ENCODE data around the gene MARCHF3. TPM values are rescaled to one million over a fixed set of nuclear protein-coding genes. Genes with fewer than 3 reads are reported as not detected.

MARCHF3 gene
- total and polyA plus RNA-seq, 3 experiments from 2014 or later: 1.9 to 2.9 (median 2.5) TPM

- H3K36me3 Mint-ChIP-seq: no peaks in the 10 kb centered on the region
- no peaks in the 10 kb centered on the region for H3K27me3 Mint-ChIP-seq
- Histone ChIP-seq H3K27ac (ENCODE audit: low read depth, low read length) (no peak overlapping the region), H3K4me3 (ENCODE audit: low read length) (no peak overlapping the region), H3K9me3 (ENCODE audit: low read length) (no peaks in the 10 kb centered on the region), H3K36me3 (ENCODE audit: insufficient read depth, low read length) (no peaks in the 10 kb centered on the region), H3K4me1 (ENCODE audit: insufficient read depth, low read length) (no peaks in the 10 kb centered on the region), H3K27me3 (ENCODE audit: insufficient read depth, low read length, poor library complexity, severe bottlenecking) (no peaks in the 10 kb centered on the region)
- no peak for DNase-seq
- CTCF ChIA-PET: interaction anchor here (1.2 kb wide), 1 partner anchor 21 kb away, joined by 3 read pairs; no protein-coding TSS in a partner anchor
- POLR2A ChIA-PET: no interaction called here
- H3K4me1 Mint-ChIP-seq: no peaks in the 10 kb centered on the region
- H3K4me3 Mint-ChIP-seq: no peak overlapping the region
- no peaks in the 10 kb centered on the region for H3K9me3 Mint-ChIP-seq
- no peak overlapping the region for H3K27ac Mint-ChIP-seq
These were observed 11.2 kb upstream of the MARCHF3 start for GRCh38 chr5:127041571-127041970.

- CTCF ChIA-PET: interaction anchor here (1.2 kb wide), 1 partner anchor 21 kb away, joined by 3 read pairs; no protein-coding TSS in a partner anchor
- Mint-ChIP-seq H3K4me3 (no peak overlapping the region), H3K4me1 (no peaks in the 10 kb centered on the region), H3K36me3 (no peaks in the 10 kb centered on the region), H3K27ac (no peak overlapping the region), H3K9me3 (no peaks in the 10 kb centered on the region), H3K27me3 (no peaks in the 10 kb centered on the region)
- no peaks in the 10 kb centered on the region for H3K9me3 ChIP-seq (ENCODE audit: low read length)
- no peak overlapping the region for H3K27ac ChIP-seq (ENCODE audit: low read depth, low read length)
- DNase-seq: no peak
- H3K4me3 ChIP-seq (ENCODE audit: low read length): no peak overlapping the region
- H3K27me3 ChIP-seq (ENCODE audit: insufficient read depth, low read length, poor library complexity, severe bottlenecking): no peaks in the 10 kb centered on the region
- H3K4me1 ChIP-seq (ENCODE audit: insufficient read depth, low read length): no peaks in the 10 kb centered on the region
- no peaks in the 10 kb centered on the region for H3K36me3 ChIP-seq (ENCODE audit: insufficient read depth, low read length)
- POLR2A ChIA-PET: no interaction called here
These were observed 10.6 kb upstream of the MARCHF3 start for GRCh38 chr5:127040796-127041520.

GRCh38 chr5:127038550-127038949 lies 8.2 kb upstream of the MARCHF3 start:
- H3K36me3 Mint-ChIP-seq: no peaks in the 10 kb centered on the region
- CTCF ChIA-PET: no interaction called here

GRCh38 chr5:127031863-127032232 lies 1.5 kb upstream of the MARCHF3 start:
- Mint-ChIP-seq H3K36me3 (no peaks in the 10 kb centered on the region), H3K27ac (peak overlapping the region in 5 of 8 donors; percentile 75 to 85 (median 79)), H3K4me3 (peak overlapping the region; percentile 85 to 94 (median 87)), H3K4me1 (peaks cover 12 to 13% (median 12%) of the 10 kb centered on the region in 3 donors), H3K9me3 (no peaks in the 10 kb centered on the region), H3K27me3 (peaks cover 15 to 19% of the 10 kb centered on the region in 2 donors)
- Histone ChIP-seq H3K4me3 (ENCODE audit: low read length) (peak overlapping the region; percentile 77), H3K27me3 (ENCODE audit: insufficient read depth, low read length, poor library complexity, severe bottlenecking) (peaks cover 7% of the 10 kb centered on the region), H3K27ac (ENCODE audit: low read depth, low read length) (peak overlapping the region; percentile 38), H3K4me1 (ENCODE audit: insufficient read depth, low read length) (peaks cover 13% of the 10 kb centered on the region), H3K9me3 (ENCODE audit: low read length) (no peaks in the 10 kb centered on the region), H3K36me3 (ENCODE audit: insufficient read depth, low read length) (no peaks in the 10 kb centered on the region)
- CTCF ChIA-PET: interaction anchor here (1.1 to 1.9 kb wide), 3 partner anchors 27 to 354 kb away, joined by 3 to 4 read pairs (median 3); no protein-coding TSS in a partner anchor
- no peak for DNase-seq
- POLR2A ChIA-PET: interaction anchor here (1.2 kb wide), 1 partner anchor 41 kb away, joined by 3 read pairs; the partner anchor contains the start of gene C5orf63

More at GRCh38 chr5:127038550-127038949, 8.2 kb upstream of the MARCHF3 start:
- no peaks in the 10 kb centered on the region for H3K27me3 ChIP-seq (ENCODE audit: insufficient read depth, low read length, poor library complexity, severe bottlenecking)
- Mint-ChIP-seq H3K4me3 (no peak overlapping the region), H3K27me3 (peaks cover under 1 to 7% of the 10 kb centered on the region in 2 donors), H3K9me3 (no peaks in the 10 kb centered on the region), H3K4me1 (no peaks in the 10 kb centered on the region), H3K27ac (no peak overlapping the region)
- no peaks in the 10 kb centered on the region for H3K4me1 ChIP-seq (ENCODE audit: insufficient read depth, low read length)
- H3K36me3 ChIP-seq (ENCODE audit: insufficient read depth, low read length): no peaks in the 10 kb centered on the region
- H3K4me3 ChIP-seq (ENCODE audit: low read length): no peak overlapping the region
- POLR2A ChIA-PET: no interaction called here
- no peaks in the 10 kb centered on the region for H3K9me3 ChIP-seq (ENCODE audit: low read length)
- H3K27ac ChIP-seq (ENCODE audit: low read depth, low read length): no peak overlapping the region
- DNase-seq: no peak

- POLR2A ChIA-PET: interaction anchor here (1.2 kb wide), 1 partner anchor 42 kb away, joined by 3 read pairs; the partner anchor contains the start of gene C5orf63
- Mint-ChIP-seq H3K27me3 (peaks cover 15 to 19% of the 10 kb centered on the region in 2 donors), H3K4me1 (peaks cover 12 to 13% (median 12%) of the 10 kb centered on the region in 3 donors)
These were observed 947 bp upstream of the MARCHF3 start for GRCh38 chr5:127031147-127031862.

GRCh38 chr5:127029581-127030258 lies 638 bp downstream of the MARCHF3 start:
- peak; percentile 6 to 57 (median 25) for DNase-seq
- H3K4me1 ChIP-seq (ENCODE audit: insufficient read depth, low read length): peaks cover 13% of the 10 kb centered on the region
- H3K36me3 Mint-ChIP-seq: no peaks in the 10 kb centered on the region
- peaks cover 7% of the 10 kb centered on the region for H3K27me3 ChIP-seq (ENCODE audit: insufficient read depth, low read length, poor library complexity, severe bottlenecking)
- H3K4me3 ChIP-seq (ENCODE audit: low read length): peak overlapping the region; percentile 77
- peak overlapping the region; percentile 66 for H3K27ac ChIP-seq (ENCODE audit: low read depth, low read length)
- POLR2A ChIA-PET: no interaction called here
- H3K27ac Mint-ChIP-seq: peak overlapping the region in 7 of 8 donors; percentile 11 to 73 (median 63)
- no peaks in the 10 kb centered on the region for H3K9me3 ChIP-seq (ENCODE audit: low read length)
- H3K9me3 Mint-ChIP-seq: no peaks in the 10 kb centered on the region
- no peaks in the 10 kb centered on the region for H3K36me3 ChIP-seq (ENCODE audit: insufficient read depth, low read length)
- H3K4me3 Mint-ChIP-seq: peak overlapping the region; percentile 85 to 94 (median 87)
- peaks cover 12 to 13% (median 12%) of the 10 kb centered on the region in 3 donors for H3K4me1 Mint-ChIP-seq
- H3K27me3 Mint-ChIP-seq: peaks cover 15 to 19% of the 10 kb centered on the region in 2 donors
- CTCF ChIA-PET: interaction anchor here (1.1 to 1.6 kb wide), 2 partner anchors 15 to 220 kb away, joined by 3 read pairs; no protein-coding TSS in a partner anchor

More at GRCh38 chr5:127031147-127031862, 947 bp upstream of the MARCHF3 start:
- peak overlapping the region in 7 of 8 donors; percentile 44 to 92 (median 82) for H3K27ac Mint-ChIP-seq
- H3K9me3 ChIP-seq (ENCODE audit: low read length): no peaks in the 10 kb centered on the region
- peaks cover 13% of the 10 kb centered on the region for H3K4me1 ChIP-seq (ENCODE audit: insufficient read depth, low read length)
- H3K36me3 Mint-ChIP-seq: no peaks in the 10 kb centered on the region
- DNase-seq: peak in 3 of 5 donors; percentile 3 to 52 (median 6)
- peak overlapping the region; percentile 85 to 94 (median 87) for H3K4me3 Mint-ChIP-seq
- CTCF ChIA-PET: interaction anchor here (0.9 to 1.9 kb wide), 5 partner anchors 11 to 353 kb away, joined by 3 to 4 read pairs (median 3); partner anchors contain the start of gene C5orf63
- peaks cover 7% of the 10 kb centered on the region for H3K27me3 ChIP-seq (ENCODE audit: insufficient read depth, low read length, poor library complexity, severe bottlenecking)
- peak overlapping the region; percentile 77 for H3K4me3 ChIP-seq (ENCODE audit: low read length)
- no peaks in the 10 kb centered on the region for H3K36me3 ChIP-seq (ENCODE audit: insufficient read depth, low read length)
- H3K9me3 Mint-ChIP-seq: no peaks in the 10 kb centered on the region
- peak overlapping the region; percentile 38 for H3K27ac ChIP-seq (ENCODE audit: low read depth, low read length)

- Histone ChIP-seq H3K27me3 (ENCODE audit: insufficient read depth, low read length, poor library complexity, severe bottlenecking) (peaks cover 7% of the 10 kb centered on the region), H3K36me3 (ENCODE audit: insufficient read depth, low read length) (no peaks in the 10 kb centered on the region), H3K27ac (ENCODE audit: low read depth, low read length) (peak overlapping the region; percentile 66), H3K9me3 (ENCODE audit: low read length) (no peaks in the 10 kb centered on the region), H3K4me1 (ENCODE audit: insufficient read depth, low read length) (peaks cover 13% of the 10 kb centered on the region), H3K4me3 (ENCODE audit: low read length) (peak overlapping the region; percentile 77)
- H3K4me1 Mint-ChIP-seq: peaks cover 12 to 13% (median 12%) of the 10 kb centered on the region in 3 donors
- H3K27me3 Mint-ChIP-seq: peaks cover 15 to 16% of the 10 kb centered on the region in 2 donors
- ChIA-PET CTCF (interaction anchor here (1.1 to 1.6 kb wide), 2 partner anchors 15 to 220 kb away, joined by 3 read pairs; no protein-coding TSS in a partner anchor), POLR2A (interaction anchor here (0.6 kb wide), 1 partner anchor 65 kb away, joined by 3 read pairs; no protein-coding TSS in a partner anchor)
- no peaks in the 10 kb centered on the region for H3K9me3 Mint-ChIP-seq
- peak overlapping the region; percentile 85 to 94 (median 87) for H3K4me3 Mint-ChIP-seq
- peak overlapping the region in 2 of 8 donors; percentile 58 to 71 for H3K27ac Mint-ChIP-seq
- no peaks in the 10 kb centered on the region for H3K36me3 Mint-ChIP-seq
- DNase-seq: peak in 1 of 5 donors; percentile 4
These were observed 1.4 kb downstream of the MARCHF3 start for GRCh38 chr5:127028822-127029457.
